BJ (cell line): ENCODE data around the gene CHD9. TPM values are rescaled to one million over a fixed set of nuclear protein-coding genes. Genes with fewer than 3 reads are reported as not detected.

Source experiments
- CTCF ChIA-PET: fragments of 350-600 bp; formaldehyde crosslinking; extraction: SDS; loops from one replicate; lab custom pipeline; 2021; ENCODE audit warnings: antibody characterized with exemption, inconsistent platforms; lab: Yijun Ruan, JAX
- POLR2A ChIA-PET: fragments of 300-600 bp; sonication (Branson Sonifier 250); formaldehyde crosslinking; extraction: SDS; loops from one replicate; lab custom pipeline; 2021; ENCODE audit warnings: antibody characterized with exemption; lab: Charles Lee
- DNase-seq: peaks from one replicate; pipeline ENCODE4 v3.0.0-alpha.2; 2011; ENCODE audit warnings: low read depth
- H3K27me3 ChIP-seq: 2 replicates; pipeline ENCODE4 v1.6.0; 2011; ENCODE audit warnings: low read length; ENCODE audit not compliant: control insufficient read depth, insufficient read depth
- H3K36me3 ChIP-seq: 2 replicates; pipeline ENCODE4 v1.5.1; 2011; ENCODE audit warnings: low read length; ENCODE audit not compliant: control insufficient read depth, insufficient read depth
- H3K4me3 ChIP-seq: 2 replicates; pipeline ENCODE4 v1.5.1; 2011; ENCODE audit warnings: low read depth, mild to moderate bottlenecking, control low read depth, low read length
- CTCF ChIP-seq: IDR thresholded peaks from 2 replicates; pipeline ENCODE4 v1.5.1; 2011; ENCODE audit warnings: low read depth, mild to moderate bottlenecking, control low read depth, inconsistent platforms, low read length, moderate library complexity; ENCODE audit not compliant: insufficient read depth
- polyA plus RNA-seq: library from polyadenylated mRNA; depleted of rRNA; stranded (reverse); fragments of >200 nt; gene quantifications from 2 replicates; pipeline ENCODE4 v1.2.3, GENCODE V29; 2011

The CHD9 gene
- polyA plus RNA-seq, 1 experiment: 13.1 TPM

- Histone ChIP-seq H3K27me3 (no peaks in the 10 kb centered on the region), H3K36me3 (peaks cover 13% of the 10 kb centered on the region), H3K4me3 (no peak overlapping the region)
- no peak for DNase-seq
- no peak for TF ChIP-seq CTCF
- POLR2A ChIA-PET: no interaction called here
- CTCF ChIA-PET: interaction anchor here (0.5 kb wide), 1 partner anchor 9 kb away, joined by 3 read pairs; no protein-coding TSS in a partner anchor
These were observed 242.7 kb downstream of the CHD9 start for GRCh38 chr16:53297477-53297876.

DNA sequence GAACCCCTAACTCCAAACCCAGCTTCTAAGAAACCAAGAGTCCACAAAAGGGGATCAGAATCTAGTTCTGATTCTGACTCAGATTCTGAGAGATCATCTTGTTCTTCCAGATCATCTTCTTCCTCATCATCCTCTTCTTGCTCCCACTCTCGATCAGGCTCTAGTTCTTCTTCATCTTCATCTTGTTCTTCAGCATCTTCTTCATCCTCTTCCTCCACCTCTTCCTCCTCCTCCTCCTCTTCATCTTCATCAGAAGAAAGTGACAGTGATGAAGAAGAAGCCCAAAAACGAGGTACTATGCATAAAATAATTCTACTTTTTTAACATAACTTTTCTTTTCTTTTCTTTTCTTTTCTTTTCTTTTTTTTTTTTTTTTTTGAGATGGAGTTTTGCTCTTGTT lies 249.5 kb downstream of the CHD9 start:
- POLR2A ChIA-PET: no interaction called here
- Histone ChIP-seq H3K36me3 (peaks cover 17% of the 10 kb centered on the region), H3K4me3 (no peak overlapping the region), H3K27me3 (no peaks in the 10 kb centered on the region)
- CTCF ChIA-PET: no interaction called here
- no peak for DNase-seq
- no peak for TF ChIP-seq CTCF

DNA sequence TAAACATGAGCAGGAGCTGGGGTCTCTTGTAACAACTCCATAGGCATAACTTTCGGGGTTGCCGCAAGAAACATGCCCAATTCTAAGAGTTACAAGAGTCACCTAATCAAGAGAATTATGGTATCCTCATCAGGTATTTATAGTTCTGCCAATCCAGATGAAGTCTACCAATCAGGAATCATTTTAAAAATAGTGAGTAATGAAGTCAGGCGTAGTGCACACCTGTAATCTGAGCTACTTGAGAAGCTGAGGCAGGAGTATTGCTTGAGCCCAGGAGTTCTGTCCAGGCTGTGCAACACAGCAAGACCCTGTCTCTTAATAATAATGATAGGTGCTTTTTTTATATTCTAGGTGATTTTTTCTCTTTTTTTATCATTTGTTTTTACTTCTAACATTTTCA lies 251.0 kb downstream of the CHD9 start:
- H3K36me3 ChIP-seq: peaks cover 15% of the 10 kb centered on the region
- H3K4me3 ChIP-seq: no peak overlapping the region
- CTCF ChIA-PET: no interaction called here
- TF ChIP-seq CTCF: no peak
- no peaks in the 10 kb centered on the region for H3K27me3 ChIP-seq
- POLR2A ChIA-PET: no interaction called here
- no peak for DNase-seq

DNA sequence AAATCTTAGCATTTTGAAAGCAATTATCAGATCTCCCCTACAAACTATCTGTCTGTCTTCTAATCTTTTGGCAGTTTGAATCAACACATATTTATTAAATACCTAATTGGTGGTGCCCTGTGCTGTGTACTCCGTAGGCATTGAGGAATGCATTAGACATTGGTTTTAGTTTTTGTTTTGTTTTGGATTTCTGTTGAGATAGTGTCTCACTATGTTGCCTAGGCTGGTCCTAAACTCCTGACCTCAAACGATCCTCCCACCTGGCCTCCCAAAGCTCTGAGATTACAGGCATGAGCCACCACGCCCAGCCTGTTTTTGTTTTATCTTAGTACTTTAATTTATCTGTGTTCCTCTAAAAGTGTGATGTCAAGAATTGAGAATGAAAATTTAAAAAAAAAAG lies 254.7 kb downstream of the CHD9 start:
- POLR2A ChIA-PET: no interaction called here
- TF ChIP-seq CTCF: no peak
- CTCF ChIA-PET: no interaction called here
- DNase-seq: no peak
- Histone ChIP-seq H3K4me3 (no peak overlapping the region), H3K36me3 (peaks cover 8% of the 10 kb centered on the region), H3K27me3 (no peaks in the 10 kb centered on the region)

DNA sequence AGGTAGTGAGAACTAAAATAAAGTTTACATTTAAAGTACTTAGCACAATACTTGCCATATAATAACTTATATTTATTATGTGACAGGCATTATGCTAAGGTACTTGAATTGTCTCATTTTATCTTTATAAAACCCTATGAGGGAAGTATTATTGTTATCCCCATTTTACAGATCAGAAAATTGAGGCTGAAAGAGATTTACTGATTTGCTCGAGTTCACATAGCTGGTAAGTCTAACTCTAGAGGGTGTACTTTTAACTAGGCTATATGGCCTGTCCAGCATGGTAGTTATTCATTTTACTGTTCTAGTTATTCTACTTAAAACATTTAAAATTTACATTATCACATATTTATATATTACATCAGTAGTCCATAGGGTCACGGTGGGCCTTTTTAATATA lies 266.2 kb downstream of the CHD9 start:
- TF ChIP-seq CTCF: no peak
- ChIA-PET POLR2A (interaction anchor here (0.6 kb wide), 1 partner anchor 51 kb away, joined by 12 read pairs; no protein-coding TSS in a partner anchor), CTCF (no interaction called here)
- H3K4me3 ChIP-seq: no peak overlapping the region
- H3K36me3 ChIP-seq: peaks cover 12% of the 10 kb centered on the region
- H3K27me3 ChIP-seq: no peaks in the 10 kb centered on the region
- no peak for DNase-seq
